Measurements from ENCODE around the gene TBX21.

The TBX21 gene, protein sequence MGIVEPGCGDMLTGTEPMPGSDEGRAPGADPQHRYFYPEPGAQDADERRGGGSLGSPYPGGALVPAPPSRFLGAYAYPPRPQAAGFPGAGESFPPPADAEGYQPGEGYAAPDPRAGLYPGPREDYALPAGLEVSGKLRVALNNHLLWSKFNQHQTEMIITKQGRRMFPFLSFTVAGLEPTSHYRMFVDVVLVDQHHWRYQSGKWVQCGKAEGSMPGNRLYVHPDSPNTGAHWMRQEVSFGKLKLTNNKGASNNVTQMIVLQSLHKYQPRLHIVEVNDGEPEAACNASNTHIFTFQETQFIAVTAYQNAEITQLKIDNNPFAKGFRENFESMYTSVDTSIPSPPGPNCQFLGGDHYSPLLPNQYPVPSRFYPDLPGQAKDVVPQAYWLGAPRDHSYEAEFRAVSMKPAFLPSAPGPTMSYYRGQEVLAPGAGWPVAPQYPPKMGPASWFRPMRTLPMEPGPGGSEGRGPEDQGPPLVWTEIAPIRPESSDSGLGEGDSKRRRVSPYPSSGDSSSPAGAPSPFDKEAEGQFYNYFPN

DNA sequence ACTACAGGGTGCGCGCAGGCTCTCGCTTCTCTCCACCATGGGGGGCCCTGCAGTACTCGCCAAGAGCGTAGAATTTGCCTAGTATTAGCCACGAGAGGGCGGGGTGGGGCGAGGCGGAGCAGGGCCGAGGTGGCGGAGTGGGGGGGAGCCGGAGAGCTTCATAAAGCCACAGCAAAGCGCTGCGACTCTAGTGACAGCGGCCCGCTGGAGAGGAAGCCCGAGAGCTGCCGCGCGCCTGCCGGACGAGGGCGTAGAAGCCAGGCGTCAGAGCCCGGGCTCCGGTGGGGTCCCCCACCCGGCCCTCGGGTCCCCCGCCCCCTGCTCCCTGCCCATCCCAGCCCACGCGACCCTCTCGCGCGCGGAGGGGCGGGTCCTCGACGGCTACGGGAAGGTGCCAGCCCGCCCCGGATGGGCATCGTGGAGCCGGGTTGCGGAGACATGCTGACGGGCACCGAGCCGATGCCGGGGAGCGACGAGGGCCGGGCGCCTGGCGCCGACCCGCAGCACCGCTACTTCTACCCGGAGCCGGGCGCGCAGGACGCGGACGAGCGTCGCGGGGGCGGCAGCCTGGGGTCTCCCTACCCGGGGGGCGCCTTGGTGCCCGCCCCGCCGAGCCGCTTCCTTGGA, at the start of gene TBX21:
TSS of gene TBX21 (plus strand) at position 190 of the 627 bp plus-strand sequence. CDS start at position 409, 219 bp downstream.
- peak; percentile 94 for DNase-seq

DNA sequence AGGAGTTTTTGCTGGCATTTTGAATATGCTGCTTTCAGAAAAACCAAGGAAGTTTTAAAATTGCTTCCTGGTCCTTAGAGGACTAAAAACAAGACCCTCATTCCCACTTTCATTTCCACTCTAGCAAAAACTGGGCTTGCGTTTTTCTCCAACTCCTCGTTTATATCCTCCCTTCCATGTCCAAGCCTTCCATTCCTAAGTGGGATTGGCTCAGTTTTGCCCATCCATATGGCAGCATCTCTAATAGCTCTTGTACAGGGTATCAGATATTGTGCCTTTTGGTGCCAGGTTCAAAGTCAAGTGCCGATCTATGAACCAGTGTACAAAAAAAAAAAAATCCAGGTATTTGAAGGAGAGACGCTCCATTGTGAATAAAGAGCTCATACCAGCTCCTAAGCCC, 49.0 kb upstream of the TBX21 start:
- DNase-seq: no peak

DNA sequence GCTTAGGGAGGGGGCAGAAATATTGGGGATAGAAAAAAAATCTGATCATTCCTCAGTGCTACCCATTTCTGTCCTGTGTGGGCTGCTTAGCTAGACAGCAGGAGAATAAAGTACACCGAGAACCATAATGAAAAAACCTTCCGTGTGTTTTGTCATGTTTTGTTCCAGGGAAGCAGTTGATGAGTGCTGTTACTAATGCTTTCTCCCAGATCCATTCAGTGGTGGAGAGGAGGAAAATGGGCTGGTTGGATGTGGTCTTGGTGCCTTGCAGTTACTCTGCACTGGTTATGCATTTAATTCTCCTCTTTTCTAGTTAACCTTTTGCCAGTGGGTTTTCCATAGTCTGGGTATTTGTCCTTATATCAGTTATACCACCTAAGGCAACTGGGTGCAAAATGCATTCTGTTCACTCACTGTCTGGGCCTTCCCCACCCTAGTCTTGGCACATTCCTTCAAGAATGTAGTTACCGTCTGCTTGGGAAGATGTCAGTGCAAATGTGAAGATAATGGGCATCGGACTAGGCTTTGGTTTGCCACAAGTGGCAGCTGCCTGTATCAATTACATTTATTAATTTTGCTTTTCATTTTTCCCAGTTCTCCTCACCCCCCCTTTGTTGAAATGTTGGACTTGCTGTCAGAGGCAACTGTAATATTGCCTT, 48.4 kb upstream of the TBX21 start:
- no peak for DNase-seq

DNA sequence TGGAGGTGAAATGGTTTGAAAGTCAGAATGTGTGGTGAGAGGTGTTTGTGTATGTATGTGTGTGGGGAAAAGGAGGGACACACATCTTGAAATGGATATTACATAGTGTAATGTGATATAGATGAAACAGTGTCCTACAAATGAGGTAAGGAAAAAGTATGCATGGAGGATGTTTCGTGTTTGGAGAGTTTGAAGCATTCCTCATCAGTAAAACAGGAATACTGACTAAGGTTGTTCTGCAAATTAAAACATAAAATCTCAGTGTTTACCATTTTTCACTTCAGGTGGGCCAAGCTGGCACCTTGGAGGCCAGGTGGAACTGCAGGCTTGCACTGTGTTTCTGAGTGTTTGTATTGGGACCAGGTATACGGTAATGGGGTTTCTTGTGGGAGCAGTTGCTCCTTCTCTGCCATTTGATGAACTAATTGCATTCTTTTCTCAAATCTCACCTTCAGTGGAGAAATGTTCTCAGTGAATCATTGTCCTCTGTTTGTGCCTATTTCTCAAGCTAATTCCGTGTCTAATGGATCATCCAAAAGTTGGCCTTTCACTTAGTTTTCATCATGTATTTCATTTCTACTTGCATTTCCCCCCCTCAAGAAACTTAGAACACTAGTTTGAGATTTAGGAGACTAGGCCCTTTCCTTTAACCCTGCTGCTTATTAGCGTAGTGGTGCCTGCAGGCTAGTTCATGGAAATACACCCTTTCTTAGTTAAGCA, 47.3 kb upstream of the TBX21 start:
- no peak for DNase-seq

DNA sequence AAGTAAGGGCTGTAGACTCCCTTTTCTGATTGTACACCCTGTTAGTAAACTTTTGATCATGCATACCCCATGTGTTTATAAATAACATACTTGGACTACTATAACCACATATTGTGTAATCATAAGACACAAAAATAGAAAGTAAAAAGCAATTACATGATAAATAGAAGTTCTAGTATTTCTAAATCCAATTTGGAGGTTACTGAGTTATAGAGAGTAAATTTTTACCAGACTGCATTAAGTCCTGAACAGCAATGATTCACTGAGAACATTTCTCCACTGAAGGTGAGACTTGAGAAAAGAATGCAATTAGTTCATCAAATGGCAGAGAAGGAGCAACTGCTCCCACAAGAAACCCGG, 46.8 kb upstream of the TBX21 start:
- DNase-seq: no peak

DNA sequence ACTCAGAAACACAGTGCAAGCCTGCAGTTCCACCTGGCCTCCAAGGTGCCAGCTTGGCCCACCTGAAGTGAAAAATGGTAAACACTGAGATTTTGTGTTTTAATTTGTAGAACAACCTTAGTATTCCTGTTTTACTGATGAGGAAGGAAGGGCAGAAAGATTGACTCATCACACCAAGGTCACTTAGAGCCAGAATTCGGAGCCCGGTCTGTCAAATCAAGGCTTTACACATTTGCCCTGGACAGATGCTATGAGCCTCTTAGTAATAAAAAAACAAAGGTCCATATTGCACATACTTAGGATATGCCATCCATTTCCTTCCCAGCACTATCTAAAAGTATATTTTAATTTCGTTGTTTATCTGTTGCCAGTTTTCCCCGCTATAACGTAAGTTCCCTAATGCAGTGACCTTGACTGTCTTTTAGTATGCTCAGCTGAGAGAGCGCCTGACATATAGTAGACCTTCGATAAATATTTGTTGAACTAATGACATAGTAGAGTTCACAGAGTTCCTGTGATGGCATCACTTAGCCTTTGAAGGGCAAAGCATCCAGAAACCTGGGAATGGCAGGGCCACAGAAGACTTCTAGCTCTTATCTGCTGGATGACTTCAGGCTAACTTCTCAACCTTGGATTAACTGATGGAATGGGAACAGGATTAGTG, 46.2 kb upstream of the TBX21 start:
- DNase-seq: no peak

DNA sequence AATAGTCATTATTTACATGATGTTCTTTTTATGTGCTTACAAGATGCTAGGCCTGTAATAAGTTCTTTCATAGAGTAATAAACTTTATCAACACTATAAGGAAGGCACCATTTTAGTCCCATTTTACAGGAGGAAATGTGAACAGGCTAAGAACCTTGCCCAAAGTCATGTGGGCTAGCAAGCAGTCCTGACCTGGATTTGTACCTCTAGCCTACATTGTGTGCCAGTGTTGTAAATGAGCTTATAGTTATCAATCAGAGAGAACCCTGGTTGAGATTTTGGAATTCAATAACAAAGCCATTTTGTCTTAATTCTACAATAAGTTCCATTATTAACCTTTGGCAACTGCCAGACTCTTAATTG, 45.7 kb upstream of the TBX21 start:
- DNase-seq: no peak

DNA sequence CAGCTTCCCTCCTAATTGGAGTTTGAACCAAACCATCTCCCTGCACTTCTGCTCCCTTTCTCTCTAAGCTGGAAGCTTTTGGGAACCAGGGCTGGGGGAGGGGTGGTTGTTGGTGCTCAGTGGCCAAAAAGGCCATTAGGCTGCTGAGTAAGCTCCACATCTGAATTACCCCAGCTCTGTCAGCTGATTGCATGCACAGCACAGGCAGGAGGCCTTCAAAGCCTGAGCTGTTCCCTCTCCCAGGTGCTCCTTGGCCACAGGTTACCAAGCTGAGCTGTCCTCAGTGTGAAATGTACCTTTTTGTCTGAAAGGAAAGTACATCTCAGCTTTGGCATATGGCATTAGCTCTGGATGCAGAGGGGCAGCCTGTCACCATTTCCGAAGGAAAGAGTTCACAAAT, 45.3 kb upstream of the TBX21 start:
- no peak for DNase-seq

DNA sequence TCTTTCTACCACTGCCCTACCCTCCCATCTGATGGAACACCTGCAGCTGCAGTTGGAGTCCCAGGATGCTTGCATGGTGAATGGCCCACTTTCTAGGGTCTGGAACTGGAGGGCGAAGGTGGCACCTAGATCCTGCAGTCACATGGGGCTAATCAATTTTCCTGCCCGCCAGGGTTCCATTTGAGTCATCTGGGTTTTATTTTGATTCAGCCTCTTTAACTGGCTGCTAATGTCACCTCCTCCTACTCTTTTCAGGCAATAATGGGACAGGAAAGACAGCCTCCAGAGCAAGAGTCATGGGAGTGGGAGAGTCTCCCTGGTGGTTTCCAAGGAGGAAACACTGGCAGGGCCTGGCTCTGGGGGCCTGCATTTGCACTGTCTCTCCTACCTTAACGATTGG, 42.9 kb upstream of the TBX21 start:
- DNase-seq: no peak

DNA sequence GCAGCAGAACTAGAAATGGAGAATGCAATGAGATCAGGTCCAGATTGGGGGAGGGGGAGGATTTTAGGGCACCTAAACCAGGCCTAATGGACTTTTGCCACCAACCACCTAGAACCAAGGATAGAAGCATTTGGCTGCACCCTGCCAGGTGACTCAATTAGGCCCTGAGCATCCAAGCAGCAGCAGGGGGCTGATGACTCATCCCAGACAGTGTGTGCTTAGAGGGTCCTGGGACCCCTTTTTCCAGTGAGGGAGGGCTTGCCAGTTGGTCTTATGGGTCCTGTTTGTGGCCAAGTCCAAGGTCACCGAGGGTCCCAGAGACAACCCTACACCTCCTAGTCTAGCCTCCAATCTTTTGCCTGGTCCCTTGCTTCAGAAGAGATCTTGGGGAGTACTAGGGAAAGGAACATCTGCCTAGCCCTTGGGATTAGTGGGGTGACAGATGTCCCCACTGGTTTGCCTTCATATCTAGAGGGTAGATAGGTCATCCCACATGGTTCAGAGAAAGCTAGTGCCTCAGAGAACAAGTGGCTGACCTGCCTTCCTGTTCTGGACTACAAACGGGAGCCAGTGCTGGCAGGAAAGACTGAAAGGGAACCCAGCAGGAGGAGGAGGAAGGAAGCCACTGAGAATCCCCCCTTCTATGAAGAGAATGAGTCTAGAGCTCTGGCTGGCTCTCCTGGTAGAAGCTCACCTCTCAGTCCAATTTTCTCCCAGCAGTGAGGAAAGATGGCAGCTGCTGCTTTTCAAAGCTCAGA, 40.7 kb upstream of the TBX21 start:
- DNase-seq: no peak

DNA sequence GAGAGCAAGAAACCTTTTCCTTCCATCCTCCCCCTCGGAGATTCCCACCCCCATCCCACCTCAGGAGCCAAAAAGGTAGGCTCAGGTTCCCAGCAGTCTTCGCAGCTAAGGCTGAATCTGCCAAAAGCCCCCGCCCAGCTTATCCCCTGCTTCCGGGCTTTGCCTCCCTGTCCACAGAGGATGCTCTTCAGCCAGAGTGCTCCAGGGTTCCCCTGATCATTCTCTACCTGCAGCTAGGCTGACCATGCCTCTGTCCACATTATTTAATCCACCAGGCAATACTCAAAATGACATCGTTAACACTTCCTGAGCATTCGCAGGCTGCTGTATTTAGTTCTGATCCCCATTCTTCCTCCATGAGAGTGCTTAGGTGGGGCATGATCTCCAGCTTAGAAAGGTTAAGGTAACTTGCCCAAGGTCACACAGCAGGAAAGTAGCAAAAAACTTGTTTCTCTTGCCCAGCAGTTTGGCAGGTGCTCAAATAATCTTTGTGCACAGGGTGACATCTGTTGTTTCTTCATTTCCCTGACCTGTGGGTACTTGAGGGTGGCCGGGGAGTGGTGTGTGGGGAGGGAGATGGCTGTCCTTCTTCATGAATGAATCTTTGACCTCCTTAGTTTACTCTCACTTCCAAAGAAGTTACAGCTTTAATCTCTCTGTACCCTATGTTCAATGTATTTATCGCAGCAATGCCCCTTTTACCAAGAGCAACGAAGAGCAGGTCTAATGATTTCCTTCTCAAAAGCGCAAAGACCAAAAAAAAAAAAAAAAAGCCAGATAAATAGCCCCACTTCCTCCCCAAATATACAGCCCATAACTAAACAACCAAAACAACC, 39.9 kb upstream of the TBX21 start:
- no peak for DNase-seq

DNA sequence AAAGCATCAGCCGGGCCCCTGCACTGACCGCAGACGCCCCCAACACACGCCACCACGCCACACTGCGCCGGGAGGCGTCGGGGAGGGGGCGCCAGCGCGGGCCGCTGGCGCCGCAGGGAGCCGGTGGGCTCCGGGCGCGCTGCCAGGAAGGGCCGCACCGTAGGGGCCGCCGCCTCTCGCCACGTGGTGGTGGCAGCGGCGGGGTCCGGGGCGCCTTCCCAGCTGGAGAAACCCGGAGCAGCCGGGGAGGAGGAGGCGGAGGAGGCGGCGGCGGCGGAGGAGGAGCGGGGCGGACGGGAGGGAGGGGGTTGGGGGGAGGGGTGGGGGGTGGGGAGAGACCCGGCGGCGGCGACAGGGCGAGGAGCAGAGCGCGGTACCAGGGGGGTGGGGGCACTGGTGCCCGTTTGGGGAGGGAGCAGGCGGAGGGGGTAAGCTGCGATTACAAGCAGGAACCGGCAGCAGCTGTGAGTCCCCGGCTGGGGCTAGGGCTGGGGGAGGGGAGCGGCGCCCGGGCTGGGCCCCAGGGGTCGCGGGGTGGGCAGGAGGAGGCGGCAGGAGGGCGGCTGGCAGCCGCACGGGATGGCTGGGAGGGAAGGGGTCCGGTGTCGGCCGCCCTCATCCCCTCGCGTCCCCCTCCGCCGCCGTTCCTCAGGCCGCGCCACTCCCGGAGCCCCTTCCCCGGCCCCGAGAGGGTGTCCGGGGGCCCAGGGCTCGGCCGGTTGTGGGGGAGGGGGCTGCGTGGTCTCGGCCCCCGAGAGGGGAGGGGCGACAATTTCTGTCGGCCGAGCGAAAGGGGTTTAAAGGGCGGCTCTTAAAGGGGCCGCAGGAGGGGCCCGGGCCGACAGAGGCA, 39.1 kb upstream of the TBX21 start, which contains the start of gene TBKBP1:
TSS of gene TBKBP1 (plus strand) at position 431 of the 850 bp plus-strand sequence. CDS start 1,952 bp downstream, outside the sequence.
- DNase-seq: no peak

DNA sequence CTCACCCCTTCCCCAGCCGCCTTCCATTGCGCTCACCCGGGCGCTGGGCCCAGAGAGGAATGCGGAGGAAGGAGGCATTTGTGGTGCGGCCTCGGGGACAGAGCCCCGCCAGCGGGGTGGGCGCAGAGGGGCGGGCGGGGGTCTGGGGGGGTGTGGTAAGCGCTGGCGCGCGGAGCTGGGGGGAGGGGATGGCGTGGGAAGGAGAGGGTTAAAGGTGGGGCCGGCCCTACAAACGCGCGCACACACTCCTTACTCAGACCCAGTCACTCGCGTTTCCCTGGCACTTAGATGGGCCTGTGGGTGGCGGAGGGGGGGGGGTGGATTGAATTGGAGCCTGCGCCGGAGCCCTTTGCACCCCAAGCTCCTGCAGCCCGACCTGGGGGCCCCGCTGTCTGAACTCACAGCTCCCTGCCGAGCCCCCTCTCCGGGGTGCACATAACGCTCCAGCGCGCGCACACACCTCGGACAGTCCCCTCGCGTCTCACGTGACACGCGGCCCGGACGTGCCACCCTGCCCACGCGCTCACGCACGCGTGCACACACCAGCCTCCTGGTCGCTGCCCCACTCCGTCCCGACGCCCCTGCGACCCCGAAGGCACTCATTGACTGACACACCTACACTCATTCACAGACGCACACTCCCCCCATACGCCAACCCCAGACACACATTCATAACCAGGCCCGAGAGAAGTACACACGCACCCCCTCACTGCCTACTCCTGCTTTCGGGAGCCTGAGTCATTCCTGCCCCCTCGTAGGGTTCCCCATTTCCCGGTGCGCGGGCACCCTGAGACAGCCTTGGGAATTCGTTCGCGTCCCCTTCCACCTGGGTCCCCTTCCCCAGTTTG, 38.2 kb upstream of the TBX21 start:
- no peak for DNase-seq

DNA sequence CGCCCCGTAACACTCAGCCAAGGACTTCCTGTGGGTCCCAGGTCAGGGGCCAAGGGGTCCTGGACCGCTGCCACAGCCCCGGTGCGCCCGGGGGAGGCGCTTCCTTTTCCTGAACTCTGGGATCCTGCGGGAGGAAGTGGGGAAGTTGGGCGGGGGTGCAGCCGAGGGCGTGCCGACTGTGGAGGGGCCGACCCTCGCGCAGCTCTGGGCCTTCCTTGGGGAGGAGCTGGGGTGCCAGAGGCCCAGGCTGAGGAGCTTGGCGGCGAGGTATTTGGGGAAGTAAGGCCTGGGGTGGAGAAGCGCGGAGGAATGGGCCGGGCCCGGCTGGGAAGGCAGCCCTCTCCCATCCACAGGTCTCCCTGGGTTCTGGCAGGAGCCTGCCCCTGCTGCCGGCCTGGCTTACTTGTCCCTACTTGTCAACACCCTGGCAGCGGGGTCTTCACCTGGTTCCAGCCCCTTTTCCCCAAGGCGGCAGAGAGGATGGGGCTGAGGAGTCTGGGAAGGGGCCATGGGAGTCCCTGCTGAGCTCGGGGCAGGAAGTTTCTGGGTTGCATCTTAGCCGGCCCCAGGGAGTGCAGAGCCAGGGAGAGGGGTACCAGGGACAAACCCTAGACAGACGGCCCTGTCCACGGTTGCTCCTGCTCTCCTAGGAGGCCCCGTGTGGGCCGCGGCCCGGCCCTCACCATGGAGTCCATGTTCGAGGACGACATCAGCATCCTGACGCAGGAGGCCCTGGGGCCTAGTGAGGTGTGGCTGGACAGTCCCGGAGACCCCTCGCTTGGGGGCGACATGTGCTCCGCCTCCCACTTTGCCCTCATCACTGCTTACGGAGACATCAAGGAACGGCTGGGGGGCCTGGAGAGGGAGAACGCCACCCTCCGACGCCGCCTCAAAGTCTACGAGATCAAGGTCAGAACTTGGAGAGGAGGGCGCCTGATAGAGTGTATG, 37.3 kb upstream of the TBX21 start:
- no peak for DNase-seq

DNA sequence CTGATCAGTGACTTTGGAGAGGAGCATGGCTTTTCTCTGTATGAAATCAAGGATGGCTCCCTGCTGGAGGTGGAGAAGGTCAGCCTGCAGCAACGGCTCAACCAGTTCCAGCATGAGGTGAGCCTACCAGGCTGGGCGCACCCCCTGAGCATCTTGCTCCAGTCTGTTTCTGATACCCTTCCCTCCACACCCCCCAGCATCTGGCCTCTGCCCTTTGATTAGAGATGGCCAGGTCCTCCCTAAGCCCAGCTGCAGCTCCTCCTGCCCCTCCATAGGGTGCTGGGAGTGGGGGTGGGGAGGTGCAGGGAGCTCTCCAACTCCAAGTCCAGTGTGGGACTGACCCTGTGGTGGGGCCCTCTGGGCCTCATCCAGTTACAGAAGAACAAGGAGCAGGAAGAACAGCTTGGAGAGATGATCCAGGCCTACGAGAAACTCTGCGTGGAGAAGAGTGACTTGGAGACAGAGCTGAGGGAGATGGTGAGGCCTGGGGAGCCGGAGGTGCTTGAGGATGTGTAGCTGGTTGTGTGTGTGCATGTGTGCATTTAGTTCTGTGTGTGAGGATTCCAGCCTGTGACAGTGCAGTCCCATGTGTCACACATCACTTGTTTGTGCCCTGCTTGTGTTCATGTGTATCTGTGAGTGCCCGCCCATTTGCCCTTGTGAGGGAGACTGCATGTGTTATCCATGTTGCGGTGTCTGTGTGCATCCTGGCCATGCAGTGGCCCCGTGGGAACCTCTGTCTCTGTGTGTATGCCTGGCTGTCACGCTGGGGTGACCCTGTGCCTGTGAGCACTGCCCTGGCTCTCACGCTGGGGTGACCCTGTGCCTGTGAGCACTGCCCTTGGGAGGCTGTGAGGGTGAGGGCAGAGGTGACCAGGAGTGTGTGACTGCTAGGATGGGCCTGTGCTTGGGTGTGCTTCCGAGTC, 36.1 kb upstream of the TBX21 start:
- DNase-seq: no peak

DNA sequence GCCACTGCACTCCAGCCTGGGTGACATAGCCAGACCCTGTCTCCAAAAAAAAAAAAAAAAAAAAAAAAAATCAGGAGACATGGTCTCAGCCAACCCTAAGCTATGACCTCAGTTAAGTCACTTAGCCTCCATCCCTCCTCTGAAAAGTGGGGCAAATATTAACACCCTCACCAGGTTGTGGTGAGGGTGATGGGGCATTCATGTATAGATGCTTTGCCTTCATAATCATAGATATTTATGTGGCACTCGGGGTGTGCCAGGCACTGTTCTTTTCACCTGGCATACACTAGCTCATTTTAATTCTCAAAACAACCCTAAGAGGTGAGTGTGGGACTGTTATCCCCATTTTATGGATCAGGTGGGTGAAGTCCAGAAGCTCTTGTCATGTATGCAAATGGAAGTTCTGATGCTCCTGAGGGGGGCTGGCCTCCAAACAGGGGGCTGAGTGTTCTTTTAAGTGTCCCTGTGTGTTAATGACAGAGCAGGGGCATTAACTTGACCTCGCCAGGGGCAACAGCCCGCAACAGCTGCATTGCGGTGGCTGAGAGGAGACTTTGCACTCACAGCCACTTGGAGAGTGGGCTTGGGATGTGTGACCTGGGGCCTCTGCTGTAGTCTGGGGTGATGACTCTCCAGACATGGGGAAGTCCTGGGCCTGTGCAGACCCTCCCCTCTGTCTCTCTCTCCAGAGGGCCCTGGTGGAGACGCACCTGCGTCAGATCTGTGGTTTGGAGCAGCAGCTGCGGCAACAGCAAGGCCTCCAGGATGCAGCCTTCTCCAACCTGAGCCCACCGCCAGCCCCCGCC, 34.9 kb upstream of the TBX21 start:
- no peak for DNase-seq

All from NK-92 treated with Interleukin-12 subunit alpha and Interleukin-12 subunit beta, amount 100 ng/mL, for 24 hours (cell line).